ENCODE data around the gene KRT27.

GRCh38 chr17:40828454-40829044 is 46.2 kb upstream of the KRT27 start:
- TF ChIP-seq TCF7L2 (IDR thresholded peaks at IDR 0.05; ENCODE audit: borderline replicate concordance, extremely low read depth, insufficient read depth, insufficient read length) (no peak), CTCF (IDR thresholded peaks at IDR 0.05 in 2 of 3, conservative IDR thresholded peaks at IDR 0.05 in 1 of 3; ENCODE audit: borderline replicate concordance in 1 of 3, insufficient read depth in 1 of 3, low read depth in 2 of 3, low read length in 2 of 3) (no peak), POLR2AphosphoS5 (IDR thresholded peaks at IDR 0.05; ENCODE audit: low read depth, low read length) (no peak), SIN3A (IDR thresholded peaks at IDR 0.05; ENCODE audit: low read depth) (no peak), SP1 (IDR thresholded peaks at IDR 0.05; ENCODE audit: low read depth) (no peak), FOSL1 (IDR thresholded peaks at IDR 0.05; ENCODE audit: low read depth) (no peak), CEBPB (IDR thresholded peaks at IDR 0.05; ENCODE audit: low read depth) (no peak), SRF (IDR thresholded peaks at IDR 0.05; ENCODE audit: low read depth) (no peak), ELF1 (IDR thresholded peaks at IDR 0.05; ENCODE audit: borderline replicate concordance, low read depth) (no peak), ZFX (IDR thresholded peaks at IDR 0.05) (no peak), ZNF274 (IDR thresholded peaks at IDR 0.05; ENCODE audit: low read depth, low read length) (no peak), REST (IDR thresholded peaks at IDR 0.05; ENCODE audit: low read depth) (no peak)
- TF ChIP-seq, protein P1, sequence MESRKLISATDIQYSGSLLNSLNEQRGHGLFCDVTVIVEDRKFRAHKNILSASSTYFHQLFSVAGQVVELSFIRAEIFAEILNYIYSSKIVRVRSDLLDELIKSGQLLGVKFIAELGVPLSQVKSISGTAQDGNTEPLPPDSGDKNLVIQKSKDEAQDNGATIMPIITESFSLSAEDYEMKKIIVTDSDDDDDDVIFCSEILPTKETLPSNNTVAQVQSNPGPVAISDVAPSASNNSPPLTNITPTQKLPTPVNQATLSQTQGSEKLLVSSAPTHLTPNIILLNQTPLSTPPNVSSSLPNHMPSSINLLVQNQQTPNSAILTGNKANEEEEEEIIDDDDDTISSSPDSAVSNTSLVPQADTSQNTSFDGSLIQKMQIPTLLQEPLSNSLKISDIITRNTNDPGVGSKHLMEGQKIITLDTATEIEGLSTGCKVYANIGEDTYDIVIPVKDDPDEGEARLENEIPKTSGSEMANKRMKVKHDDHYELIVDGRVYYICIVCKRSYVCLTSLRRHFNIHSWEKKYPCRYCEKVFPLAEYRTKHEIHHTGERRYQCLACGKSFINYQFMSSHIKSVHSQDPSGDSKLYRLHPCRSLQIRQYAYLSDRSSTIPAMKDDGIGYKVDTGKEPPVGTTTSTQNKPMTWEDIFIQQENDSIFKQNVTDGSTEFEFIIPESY (IDR thresholded peaks at IDR 0.05; ENCODE audit: extremely low read depth, insufficient replicate concordance, low read length): no peak

Measured in HCT116 (cell line).